K562 (cell line): ENCODE data around the gene ABL1. TPM values are rescaled to one million over a fixed set of nuclear protein-coding genes. Genes with fewer than 3 reads are reported as not detected.

Experiments
- polyA plus RNA-seq, 8 experiments: library from polyadenylated mRNA; depleted of rRNA in 4 of 8; stranded (reverse) in 5 of 8; unstranded in 3 of 8; fragments of >200 nt; fragmentation: Nextera tagmentation in 2 of 8; fragmentation: Illumina TruSeq in 1 of 8; extraction: Ambion mirVana in 2 of 8; extraction: Trizol in 1 of 8; gene quantifications; 2 replicates each; pipeline versions ENCODE4 v1.2.1 to v1.2.3, GENCODE V29; 2011 to 2014; ENCODE audit warnings: inconsistent platforms in 1 of 8, missing spikeins in 1 of 8
- total RNA-seq, 7 experiments: library from RNA; depleted of rRNA in 6 of 7; stranded (reverse); fragments of >200 nt in 6 of 7; fragmentation: Illumina TruSeq in 2 of 7; extraction: Trizol in 2 of 7; gene quantifications; 2 replicates each; pipeline versions ENCODE4 v1.2.1 to v1.2.3, GENCODE V29; 2011 to 2021; ENCODE audit warnings: low replicate concordance in 1 of 7
- TF ChIP-seq, protein P1 (sequence below), 2 experiments: fragments of 450-650 bp in 1 of 2; sonication (generic) in 1 of 2; formaldehyde crosslinking in 1 of 2; IDR thresholded peaks; 2 replicates each; pipeline versions ENCODE4 v1.7.1 to v1.9.0; 2016 to 2022; ENCODE audit warnings: inconsistent platforms in 1 of 2, mild to moderate bottlenecking in 1 of 2, missing genetic modification reagents in 1 of 2

ABL1 gene
- total and polyA plus RNA-seq, 9 of the 15 experiments (the other 6 are each of a cell fraction or from before 2014, with no cell fraction given) = 1.5 to 130 (median 37.8) TPM

DNA sequence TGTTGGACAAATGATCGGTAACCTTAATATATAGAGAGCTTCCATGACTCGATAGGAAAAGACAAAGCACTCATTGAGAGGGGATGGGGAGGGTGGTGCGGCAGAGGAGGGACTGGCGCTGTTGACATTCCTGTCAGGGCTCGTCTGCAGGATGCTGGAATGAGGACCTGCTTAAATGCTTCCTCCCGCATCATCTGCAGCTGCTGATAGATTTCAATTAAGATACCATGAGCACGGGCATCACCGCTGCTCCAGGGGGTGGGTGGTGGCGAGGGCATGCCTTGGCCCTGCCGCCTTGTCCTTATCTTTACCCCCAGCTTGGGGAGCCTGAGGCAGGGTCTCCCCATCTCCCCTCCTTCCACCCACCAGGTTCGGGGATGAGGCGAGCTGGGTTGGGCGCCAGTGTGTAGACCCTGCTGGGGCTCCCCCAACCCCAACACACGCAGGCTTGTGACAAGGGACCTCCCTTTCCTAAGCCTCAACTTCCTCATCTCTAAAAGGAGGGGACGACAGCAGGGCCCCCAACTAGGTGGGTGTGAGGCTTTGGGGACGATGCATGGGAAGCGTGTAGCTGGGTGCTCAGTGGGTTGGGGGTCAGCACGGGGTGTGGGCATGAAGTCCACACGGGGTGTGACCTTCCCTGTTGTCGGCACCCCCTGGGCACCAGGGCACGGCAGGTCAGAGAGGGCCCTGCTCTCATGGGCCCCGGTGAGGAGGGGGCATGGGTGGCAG, 73.3 kb downstream of the ABL1 start (continued):
- TF ChIP-seq, protein P1, sequence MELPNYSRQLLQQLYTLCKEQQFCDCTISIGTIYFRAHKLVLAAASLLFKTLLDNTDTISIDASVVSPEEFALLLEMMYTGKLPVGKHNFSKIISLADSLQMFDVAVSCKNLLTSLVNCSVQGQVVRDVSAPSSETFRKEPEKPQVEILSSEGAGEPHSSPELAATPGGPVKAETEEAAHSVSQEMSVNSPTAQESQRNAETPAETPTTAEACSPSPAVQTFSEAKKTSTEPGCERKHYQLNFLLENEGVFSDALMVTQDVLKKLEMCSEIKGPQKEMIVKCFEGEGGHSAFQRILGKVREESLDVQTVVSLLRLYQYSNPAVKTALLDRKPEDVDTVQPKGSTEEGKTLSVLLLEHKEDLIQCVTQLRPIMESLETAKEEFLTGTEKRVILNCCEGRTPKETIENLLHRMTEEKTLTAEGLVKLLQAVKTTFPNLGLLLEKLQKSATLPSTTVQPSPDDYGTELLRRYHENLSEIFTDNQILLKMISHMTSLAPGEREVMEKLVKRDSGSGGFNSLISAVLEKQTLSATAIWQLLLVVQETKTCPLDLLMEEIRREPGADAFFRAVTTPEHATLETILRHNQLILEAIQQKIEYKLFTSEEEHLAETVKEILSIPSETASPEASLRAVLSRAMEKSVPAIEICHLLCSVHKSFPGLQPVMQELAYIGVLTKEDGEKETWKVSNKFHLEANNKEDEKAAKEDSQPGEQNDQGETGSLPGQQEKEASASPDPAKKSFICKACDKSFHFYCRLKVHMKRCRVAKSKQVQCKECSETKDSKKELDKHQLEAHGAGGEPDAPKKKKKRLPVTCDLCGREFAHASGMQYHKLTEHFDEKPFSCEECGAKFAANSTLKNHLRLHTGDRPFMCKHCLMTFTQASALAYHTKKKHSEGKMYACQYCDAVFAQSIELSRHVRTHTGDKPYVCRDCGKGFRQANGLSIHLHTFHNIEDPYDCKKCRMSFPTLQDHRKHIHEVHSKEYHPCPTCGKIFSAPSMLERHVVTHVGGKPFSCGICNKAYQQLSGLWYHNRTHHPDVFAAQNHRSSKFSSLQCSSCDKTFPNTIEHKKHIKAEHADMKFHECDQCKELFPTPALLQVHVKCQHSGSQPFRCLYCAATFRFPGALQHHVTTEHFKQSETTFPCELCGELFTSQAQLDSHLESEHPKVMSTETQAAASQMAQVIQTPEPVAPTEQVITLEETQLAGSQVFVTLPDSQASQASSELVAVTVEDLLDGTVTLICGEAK (IDR thresholded peaks at IDR 0.05) = no peak
- TF ChIP-seq, protein P1 (CRISPR knock-in tag; IDR thresholded peaks at IDR 0.05) = no peak
- TF ChIP-seq, all 486 proteins: peak for 6
